HL-60 (cell line): Measurements from ENCODE around the gene FBXO21.

ENCODE experiments used
- DNase-seq, 2 experiments: peaks; one replicate each; pipeline ENCODE4 v3.0.0-alpha.2; 2010 to 2020; ENCODE audit warnings: low read depth in 1 of 2, low spot score in 1 of 2
- H3K27ac ChIP-seq: fragments of 250-450 bp; sonication (Bioruptor Pico); replicated peaks from 2 replicates; pipeline ENCODE4 v1.5.1; 2020; ENCODE audit warnings: mild to moderate bottlenecking, moderate library complexity
- H3K27me3 ChIP-seq: fragments of 250-450 bp; sonication (Bioruptor Pico); 2 replicates; pipeline ENCODE4 v1.5.1; 2021; ENCODE audit warnings: mild to moderate bottlenecking, moderate library complexity; ENCODE audit not compliant: insufficient read depth, poor library complexity, severe bottlenecking
- H3K4me3 ChIP-seq: replicated peaks from 2 replicates; pipeline ENCODE4 v1.5.1; 2011; ENCODE audit warnings: mild to moderate bottlenecking, control low read depth, low read length; ENCODE audit not compliant: insufficient read depth
- GABPA ChIP-seq: IDR thresholded peaks from 2 replicates; pipeline ENCODE4 v1.6.1; 2012; ENCODE audit warnings: low read depth
- POLR2AphosphoS5 ChIP-seq: IDR thresholded peaks from 2 replicates; pipeline ENCODE4 v1.6.1; 2012; ENCODE audit warnings: low read depth
- REST ChIP-seq: IDR thresholded peaks from 2 replicates; pipeline ENCODE4 v1.6.1; 2012; ENCODE audit warnings: low read depth; ENCODE audit not compliant: insufficient replicate concordance
- SPI1 ChIP-seq: IDR thresholded peaks from 2 replicates; pipeline ENCODE4 v1.6.1; 2012; ENCODE audit warnings: low read depth, mild to moderate bottlenecking, borderline replicate concordance
- TF ChIP-seq, protein P1 (sequence below): IDR thresholded peaks from one replicate; pipeline ENCODE4 v1.5.1; 2011; ENCODE audit warnings: low read length, control low read depth, inconsistent platforms; ENCODE audit not compliant: insufficient read depth

The FBXO21 gene

GRCh38 chr12:117125272-117125613 lies 65.0 kb downstream of the FBXO21 start:
- no peak for DNase-seq
- Histone ChIP-seq H3K27me3 (no peaks in the 10 kb centered on the region), H3K4me3 (no peak overlapping the region), H3K27ac (no peak overlapping the region)
- TF ChIP-seq REST (no peak), POLR2AphosphoS5 (no peak), GABPA (no peak), SPI1 (no peak)
- TF ChIP-seq, protein P1, sequence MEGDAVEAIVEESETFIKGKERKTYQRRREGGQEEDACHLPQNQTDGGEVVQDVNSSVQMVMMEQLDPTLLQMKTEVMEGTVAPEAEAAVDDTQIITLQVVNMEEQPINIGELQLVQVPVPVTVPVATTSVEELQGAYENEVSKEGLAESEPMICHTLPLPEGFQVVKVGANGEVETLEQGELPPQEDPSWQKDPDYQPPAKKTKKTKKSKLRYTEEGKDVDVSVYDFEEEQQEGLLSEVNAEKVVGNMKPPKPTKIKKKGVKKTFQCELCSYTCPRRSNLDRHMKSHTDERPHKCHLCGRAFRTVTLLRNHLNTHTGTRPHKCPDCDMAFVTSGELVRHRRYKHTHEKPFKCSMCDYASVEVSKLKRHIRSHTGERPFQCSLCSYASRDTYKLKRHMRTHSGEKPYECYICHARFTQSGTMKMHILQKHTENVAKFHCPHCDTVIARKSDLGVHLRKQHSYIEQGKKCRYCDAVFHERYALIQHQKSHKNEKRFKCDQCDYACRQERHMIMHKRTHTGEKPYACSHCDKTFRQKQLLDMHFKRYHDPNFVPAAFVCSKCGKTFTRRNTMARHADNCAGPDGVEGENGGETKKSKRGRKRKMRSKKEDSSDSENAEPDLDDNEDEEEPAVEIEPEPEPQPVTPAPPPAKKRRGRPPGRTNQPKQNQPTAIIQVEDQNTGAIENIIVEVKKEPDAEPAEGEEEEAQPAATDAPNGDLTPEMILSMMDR = no peak

DNA sequence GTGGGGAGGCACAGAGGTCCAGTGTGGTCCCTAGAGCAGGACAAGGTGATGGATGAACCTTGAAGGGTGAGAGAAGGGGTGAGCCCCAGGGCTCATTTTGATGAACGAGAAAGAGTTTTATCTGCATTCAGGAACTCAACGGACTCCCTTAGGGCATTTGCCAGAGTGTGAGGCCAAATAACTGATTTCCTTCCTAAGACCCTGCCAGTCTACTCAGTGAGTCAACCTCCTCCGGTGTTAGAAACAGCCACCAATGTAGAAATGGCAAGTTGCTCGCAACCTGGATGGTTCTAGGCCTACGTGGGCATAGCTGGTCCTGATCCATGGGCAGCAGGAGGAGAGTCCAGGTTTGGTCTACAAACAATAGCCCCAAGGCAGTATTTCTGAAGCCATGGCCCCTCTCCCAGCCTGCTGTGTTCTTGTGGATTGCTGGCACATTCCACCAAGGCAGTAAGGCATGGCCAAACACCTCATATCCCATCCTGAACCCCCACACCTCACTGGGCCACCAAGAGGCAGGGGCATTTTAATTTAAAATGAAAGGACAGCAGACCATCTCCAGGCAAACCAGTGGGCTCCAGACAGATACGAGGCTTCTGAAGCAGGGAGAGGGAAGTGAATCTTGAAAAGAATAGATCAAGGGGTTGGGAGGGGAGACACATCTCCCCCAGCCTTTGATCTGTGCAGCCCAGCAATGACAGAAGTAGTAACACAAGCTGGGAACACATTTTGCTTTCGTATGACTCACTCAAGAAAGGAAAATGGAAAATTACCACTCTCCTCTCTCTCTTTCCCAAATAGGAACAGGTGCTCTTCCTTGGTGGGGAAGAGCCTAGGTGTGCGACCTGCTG lies 65.6 kb downstream of the FBXO21 start:
- TF ChIP-seq REST = no peak
- no peak for TF ChIP-seq GABPA
- TF ChIP-seq SPI1 = no peak
- no peak for TF ChIP-seq POLR2AphosphoS5
- TF ChIP-seq, protein P1 = no peak
- H3K27me3 ChIP-seq = no peaks in the 10 kb centered on the region
- H3K4me3 ChIP-seq = no peak overlapping the region
- no peak overlapping the region for H3K27ac ChIP-seq
- no peak for DNase-seq

- TF ChIP-seq, protein P1 = no peak
- no peak overlapping the region for H3K27ac ChIP-seq
- DNase-seq = no peak
- no peak overlapping the region for H3K4me3 ChIP-seq
- no peaks in the 10 kb centered on the region for H3K27me3 ChIP-seq
Measured at GRCh38 chr12:117121441-117121840, 68.8 kb downstream of the FBXO21 start.

DNA sequence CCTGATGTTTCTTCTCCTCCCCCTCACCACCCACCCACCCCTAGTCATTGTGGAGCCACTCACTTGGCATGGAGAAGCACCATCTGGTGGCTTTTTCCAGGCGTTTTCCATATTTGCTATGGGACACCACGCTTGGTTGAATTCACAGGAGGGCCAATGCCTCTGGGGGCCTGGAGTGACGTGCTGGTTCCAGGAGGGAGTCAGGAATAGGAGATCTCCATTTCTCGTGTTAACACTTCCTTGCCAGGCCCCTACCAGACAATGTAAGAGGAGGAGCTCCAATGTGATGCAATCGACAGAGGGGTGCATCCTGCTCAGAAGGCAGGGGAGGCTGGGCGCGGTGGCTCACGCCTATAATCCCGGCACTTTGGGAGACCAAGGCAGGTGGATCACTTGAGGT lies 69.5 kb downstream of the FBXO21 start:
- DNase-seq = no peak
- Histone ChIP-seq H3K4me3 (no peak overlapping the region), H3K27ac (no peak overlapping the region), H3K27me3 (no peaks in the 10 kb centered on the region)
- TF ChIP-seq GABPA (no peak), POLR2AphosphoS5 (no peak), REST (no peak), SPI1 (no peak)
- TF ChIP-seq, protein P1 = no peak
